SHP77 treated with DMSO at 0.1 percent for 48 hours (cell line): ENCODE data around the gene PGAM1.
"Not testable (repeated sequence)": the region's sequence is repeated elsewhere in the genome, so short reads cannot be mapped to it uniquely, and the experiment has no call there.

Experiments used
- DNase-seq: peaks from one replicate; lab custom pipeline; 2025; lab: John Stamatoyannopoulos, UW

PGAM1 gene

DNA sequence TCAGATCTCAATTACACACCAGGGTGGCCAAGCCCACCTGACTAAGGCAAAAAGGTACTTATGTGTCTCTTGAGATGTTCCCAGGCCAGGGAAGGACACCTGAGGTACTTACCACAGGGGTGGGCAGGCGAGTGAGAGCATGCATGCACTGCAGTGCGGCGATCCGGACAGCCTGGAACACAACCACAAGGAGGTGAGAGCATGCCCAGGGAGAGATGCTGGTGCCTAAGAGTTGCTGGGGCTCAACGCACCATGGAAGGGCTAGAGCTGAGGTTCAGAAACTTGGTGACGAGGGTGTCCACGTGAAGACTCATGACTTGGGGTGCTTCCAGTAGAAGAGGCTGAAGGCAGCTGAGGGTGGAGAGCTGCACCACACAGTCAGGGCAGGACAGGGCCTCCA is 33.1 kb downstream of the PGAM1 start:
- DNase-seq = no peak

DNA sequence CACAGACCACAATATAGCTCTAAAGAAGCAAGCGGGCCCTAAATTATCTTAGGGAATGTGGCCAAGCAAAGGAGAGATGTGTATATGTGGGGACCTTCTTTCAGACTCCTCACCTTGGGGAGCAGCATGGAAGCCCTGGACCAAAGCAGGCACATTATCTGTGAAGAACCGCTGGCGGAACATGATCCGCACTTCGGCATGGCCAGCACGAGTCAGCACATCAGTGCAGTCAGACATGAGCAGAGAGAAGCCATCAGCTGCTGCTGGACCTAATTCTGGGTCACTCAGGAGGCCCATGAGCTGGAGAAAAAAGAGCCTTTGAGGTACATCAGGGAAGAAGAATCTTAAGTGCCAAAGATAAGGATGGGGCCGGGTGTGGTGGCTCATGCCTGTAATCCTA is 33.9 kb downstream of the PGAM1 start:
- no peak for DNase-seq

DNA sequence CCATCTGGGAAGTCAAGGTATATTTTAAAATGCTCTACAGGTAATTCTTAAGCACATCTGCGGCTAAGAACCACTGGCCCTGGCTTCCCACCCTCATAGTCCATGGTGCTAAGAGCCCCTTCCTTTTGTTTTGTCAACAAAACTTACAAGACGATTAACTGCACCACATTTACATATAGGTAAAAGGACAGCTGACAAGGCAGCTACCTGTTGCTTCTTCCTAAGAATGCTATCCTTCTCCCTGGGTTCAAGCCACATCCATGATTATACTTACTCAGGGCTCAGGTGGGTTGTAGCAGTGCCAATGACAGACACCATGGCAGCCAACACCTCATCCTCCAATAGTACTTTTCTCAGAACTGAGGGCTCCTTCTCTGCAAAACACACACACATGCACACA is 36.3 kb downstream of the PGAM1 start:
- DNase-seq = no peak

DNA sequence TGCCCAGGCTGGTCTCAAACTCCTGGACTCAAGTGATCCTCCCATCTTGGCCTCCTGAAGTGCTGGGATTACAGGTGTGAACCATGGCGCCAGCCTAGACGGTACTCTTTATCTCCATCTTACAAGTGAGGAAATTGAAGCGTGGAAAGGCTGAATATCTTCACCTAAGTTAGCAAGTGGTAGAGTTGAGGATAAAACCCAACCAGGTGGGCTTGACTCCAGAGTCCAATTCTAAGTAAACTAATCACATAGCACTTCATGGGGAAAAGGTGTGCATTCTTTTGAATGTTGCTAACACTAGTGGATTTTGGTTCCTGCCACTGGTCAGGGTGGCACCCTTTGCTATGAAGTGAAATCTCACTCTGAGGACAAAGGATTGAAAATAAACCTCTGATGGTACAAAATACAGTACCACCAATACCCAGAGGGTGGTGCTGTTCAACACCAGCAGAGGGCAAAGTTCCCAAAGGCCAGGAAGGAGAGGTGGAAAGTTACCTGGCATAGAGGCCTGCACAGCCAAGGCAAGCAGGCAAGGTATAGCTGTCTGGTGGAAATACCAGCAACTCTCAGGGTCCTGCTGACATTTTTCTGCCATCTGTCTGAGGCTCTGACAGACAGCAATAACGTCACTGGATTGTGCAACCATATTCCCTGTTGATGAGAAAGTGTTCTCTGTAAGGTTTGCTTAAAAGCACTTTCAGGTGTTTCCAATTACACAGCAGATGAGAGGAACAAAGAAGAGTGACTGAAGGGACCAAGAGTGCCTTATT is 37.6 kb downstream of the PGAM1 start:
- DNase-seq = peak; percentile 11

DNA sequence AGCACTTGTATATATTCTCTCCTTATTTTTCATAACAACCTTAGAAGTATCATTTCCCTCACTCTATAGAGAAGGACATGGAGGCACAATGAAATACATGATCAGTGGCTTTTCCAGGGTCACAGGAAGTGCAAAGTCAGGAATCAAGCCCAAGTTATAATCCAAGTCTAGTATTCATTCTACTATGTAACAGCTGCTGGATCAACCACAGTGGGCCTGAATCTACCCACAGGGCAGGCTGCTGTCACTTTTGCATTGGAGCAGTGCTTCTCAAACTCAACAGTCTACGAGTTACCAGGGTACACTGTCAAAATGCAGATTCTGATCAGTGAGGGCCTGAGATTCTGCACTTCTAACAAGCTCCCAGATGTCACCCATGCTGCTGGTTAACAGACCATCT is 38.2 kb downstream of the PGAM1 start:
- DNase-seq = no peak

DNA sequence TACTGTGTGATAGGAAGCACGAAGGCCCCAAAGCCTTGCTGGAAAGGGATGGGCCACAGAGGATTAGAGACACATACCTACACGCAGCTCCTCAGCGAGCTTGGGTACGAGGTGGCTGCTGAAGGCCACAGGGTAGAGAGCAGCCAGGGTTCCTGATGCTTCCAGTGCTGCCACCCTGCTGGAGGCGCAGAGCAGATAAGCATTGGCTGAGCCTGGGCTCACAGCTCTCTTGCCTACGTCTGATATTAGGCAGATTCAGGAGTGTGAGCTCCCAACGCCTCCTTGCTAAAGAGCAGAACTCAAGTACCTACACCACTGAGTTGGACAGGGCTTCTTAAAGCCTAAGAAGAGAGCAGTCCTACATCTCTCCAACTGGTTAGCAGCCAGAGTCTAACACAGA is 40.0 kb downstream of the PGAM1 start:
- DNase-seq = no peak

GRCh38 chr10:97466755-97467154 is 40.8 kb downstream of the PGAM1 start:
- DNase-seq = no peak

GRCh38 chr10:97468162-97468561 is 42.2 kb downstream of the PGAM1 start:
- DNase-seq = peak; percentile 67

GRCh38 chr10:97468781-97469180 is 42.8 kb downstream of the PGAM1 start:
- DNase-seq = not testable (repeated sequence)

- DNase-seq = no peak
Observed at GRCh38 chr10:97474918-97475317, 48.9 kb downstream of the PGAM1 start.

- DNase-seq = no peak
Observed at GRCh38 chr10:97475936-97476594, 50.1 kb downstream of the PGAM1 start.

DNA sequence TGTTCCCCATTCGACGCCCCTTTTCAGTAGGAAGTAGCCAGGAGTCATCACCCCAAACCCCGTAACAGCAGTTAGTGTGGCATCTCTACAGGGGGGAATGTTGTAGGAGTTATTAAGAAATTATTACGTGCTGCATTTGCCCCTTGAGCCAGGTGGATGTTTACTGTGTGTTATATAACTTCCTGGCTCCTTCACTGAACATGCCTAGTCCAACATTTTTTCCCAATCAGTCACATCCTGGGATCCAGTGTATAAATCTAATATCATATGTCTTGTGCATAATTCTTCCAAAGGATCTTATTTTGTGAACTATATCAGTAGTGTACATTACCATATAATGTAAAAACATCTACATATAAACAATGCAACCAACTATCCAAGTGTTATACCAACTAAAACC is 53.4 kb downstream of the PGAM1 start:
- DNase-seq = not testable (repeated sequence)

DNA sequence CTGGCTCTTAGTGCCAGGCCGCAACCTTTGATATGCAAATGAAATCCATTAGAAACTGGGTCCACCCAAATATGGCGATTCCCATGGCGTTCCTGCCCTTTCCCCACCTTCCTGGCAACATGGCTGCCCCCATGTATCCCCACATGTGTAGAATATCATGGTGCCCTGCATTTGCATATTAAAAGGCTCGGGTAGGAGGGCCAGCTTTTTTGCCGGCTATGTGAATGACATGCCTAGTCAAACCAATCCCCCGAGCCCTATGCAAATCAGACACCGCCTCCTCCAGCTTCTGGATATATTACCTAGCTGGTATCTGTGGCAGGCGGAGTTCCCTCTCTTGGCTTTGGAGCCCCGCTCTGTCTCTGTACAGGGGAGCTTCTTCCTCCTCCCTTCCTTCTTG is 53.9 kb downstream of the PGAM1 start:
- no peak for DNase-seq

DNA sequence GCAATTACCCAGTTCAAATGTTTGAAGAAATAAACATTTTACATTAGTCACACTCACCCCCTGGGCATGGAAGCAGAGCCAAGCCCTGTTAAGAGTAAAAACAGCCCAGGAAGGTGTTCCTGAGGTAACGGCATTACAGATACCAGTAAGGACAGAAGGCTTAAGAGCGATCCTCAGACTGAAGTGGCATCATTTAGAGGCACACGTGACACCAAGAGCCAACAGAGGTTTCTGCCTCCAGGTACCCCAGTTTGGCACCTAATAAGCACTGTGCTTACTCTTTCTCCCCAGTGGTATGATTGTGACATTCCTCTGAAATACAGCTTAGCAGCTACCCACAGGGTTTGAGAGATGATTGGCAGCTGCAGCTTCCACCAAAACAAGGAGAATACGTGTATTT is 55.1 kb downstream of the PGAM1 start:
- no peak for DNase-seq

DNA sequence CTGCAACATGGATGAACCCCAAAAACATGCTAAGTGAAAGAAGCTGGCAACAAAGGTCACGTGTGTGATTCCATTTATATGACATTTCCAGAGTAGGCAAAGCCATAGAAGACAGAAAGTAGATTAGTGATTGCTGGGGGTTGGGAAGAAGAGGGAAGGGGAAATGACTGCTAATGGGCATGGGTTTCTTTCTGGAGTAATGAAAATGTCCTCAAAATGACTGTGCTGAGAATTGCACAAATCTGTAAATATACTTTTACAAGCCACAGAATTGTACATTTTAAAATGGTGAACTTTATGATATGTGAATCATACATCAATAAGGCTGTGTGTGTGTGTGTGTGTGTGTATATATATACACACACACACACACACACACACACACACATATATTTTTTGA is 56.4 kb downstream of the PGAM1 start:
- no peak for DNase-seq
